B cell (primary cell): Measurements from ENCODE around the gene NUP210L.

ENCODE experiments used
- EZH2 ChIP-seq: IDR thresholded peaks from 2 replicates; pipeline ENCODE4 v1.6.1; 2012; ENCODE audit warnings: borderline replicate concordance, low read depth, mild to moderate bottlenecking, moderate library complexity, low read length; ENCODE audit not compliant: insufficient read depth, poor library complexity, severe bottlenecking
- TF ChIP-seq, protein P1 (sequence below): fragments of 200-600 bp; IDR thresholded peaks from one replicate; pipeline ENCODE4 v1.8.0; 2022; ENCODE audit warnings: antibody characterized with exemption, mild to moderate bottlenecking

DNA sequence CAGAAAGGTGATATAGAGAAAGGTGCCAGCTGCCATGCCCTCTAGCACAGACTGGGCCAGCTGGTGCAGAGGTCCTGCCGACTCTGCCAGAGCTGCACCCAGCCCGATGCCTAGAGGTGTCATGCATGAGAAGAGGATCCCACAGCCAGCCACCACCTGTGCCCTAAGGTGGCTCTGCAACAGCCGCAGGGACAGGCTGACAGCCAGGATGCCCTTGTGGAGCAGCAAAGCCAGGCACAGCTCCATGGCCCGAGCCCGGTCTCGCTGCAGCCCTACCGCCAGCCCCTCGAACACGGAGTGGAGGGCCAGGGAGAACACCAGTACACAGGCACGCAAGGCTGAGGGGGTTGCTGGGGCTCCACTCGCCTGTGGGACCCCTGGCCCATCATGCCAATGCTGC lies 194.7 kb downstream of the NUP210L start:
- TF ChIP-seq EZH2, result no peak
- TF ChIP-seq, protein P1, sequence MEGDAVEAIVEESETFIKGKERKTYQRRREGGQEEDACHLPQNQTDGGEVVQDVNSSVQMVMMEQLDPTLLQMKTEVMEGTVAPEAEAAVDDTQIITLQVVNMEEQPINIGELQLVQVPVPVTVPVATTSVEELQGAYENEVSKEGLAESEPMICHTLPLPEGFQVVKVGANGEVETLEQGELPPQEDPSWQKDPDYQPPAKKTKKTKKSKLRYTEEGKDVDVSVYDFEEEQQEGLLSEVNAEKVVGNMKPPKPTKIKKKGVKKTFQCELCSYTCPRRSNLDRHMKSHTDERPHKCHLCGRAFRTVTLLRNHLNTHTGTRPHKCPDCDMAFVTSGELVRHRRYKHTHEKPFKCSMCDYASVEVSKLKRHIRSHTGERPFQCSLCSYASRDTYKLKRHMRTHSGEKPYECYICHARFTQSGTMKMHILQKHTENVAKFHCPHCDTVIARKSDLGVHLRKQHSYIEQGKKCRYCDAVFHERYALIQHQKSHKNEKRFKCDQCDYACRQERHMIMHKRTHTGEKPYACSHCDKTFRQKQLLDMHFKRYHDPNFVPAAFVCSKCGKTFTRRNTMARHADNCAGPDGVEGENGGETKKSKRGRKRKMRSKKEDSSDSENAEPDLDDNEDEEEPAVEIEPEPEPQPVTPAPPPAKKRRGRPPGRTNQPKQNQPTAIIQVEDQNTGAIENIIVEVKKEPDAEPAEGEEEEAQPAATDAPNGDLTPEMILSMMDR, result no peak
